WTC11 (cell line): ENCODE data around the gene TRNAU1AP.

ENCODE experiments used
- CREM ChIP-seq: sonication (generic); formaldehyde crosslinking; IDR thresholded peaks from 2 replicates; pipeline ENCODE4 v1.8.1; 2022; ENCODE audit warnings: mild to moderate bottlenecking, missing genetic modification reagents, moderate library complexity
- CTCF ChIP-seq: fragments of 200-600 bp; IDR thresholded peaks from 2 replicates; pipeline ENCODE4 v1.8.0; 2022; ENCODE audit warnings: antibody characterized with exemption
- ETV6 ChIP-seq: sonication (generic); formaldehyde crosslinking; IDR thresholded peaks from 2 replicates; pipeline ENCODE4 v1.8.1; 2022; ENCODE audit warnings: mild to moderate bottlenecking, missing genetic modification reagents
- FOXJ3 ChIP-seq: sonication (generic); formaldehyde crosslinking; IDR thresholded peaks from 2 replicates; pipeline ENCODE4 v1.9.0; 2021; ENCODE audit warnings: missing genetic modification reagents, mild to moderate bottlenecking, borderline replicate concordance
- GABPB1 ChIP-seq: sonication (generic); formaldehyde crosslinking; IDR thresholded peaks from 2 replicates; pipeline ENCODE4 v1.8.1; 2023; ENCODE audit warnings: mild to moderate bottlenecking, missing genetic modification reagents
- GRHL2 ChIP-seq: fragments of 250-450 bp; sonication (Bioruptor Pico); IDR thresholded peaks from 2 replicates; pipeline ENCODE4 v1.8.0; 2022; ENCODE audit warnings: mild to moderate bottlenecking, moderate library complexity; ENCODE audit not compliant: insufficient replicate concordance, severe bottlenecking
- IRF1 ChIP-seq: sonication (generic); formaldehyde crosslinking; IDR thresholded peaks from 2 replicates; pipeline ENCODE4 v1.8.0; 2023; ENCODE audit warnings: missing genetic modification reagents
- KAT7 ChIP-seq: sonication (generic); formaldehyde crosslinking; IDR thresholded peaks from 2 replicates; pipeline ENCODE4 v1.8.1; 2023; ENCODE audit warnings: missing genetic modification reagents, mild to moderate bottlenecking, borderline replicate concordance
- MXD4 ChIP-seq: fragments of 250-450 bp; sonication (Bioruptor Pico); IDR thresholded peaks from 2 replicates; pipeline ENCODE4 v1.8.0; 2021; ENCODE audit warnings: mild to moderate bottlenecking, moderate library complexity, borderline replicate concordance
- ZNF121 ChIP-seq: sonication (generic); formaldehyde crosslinking; IDR thresholded peaks from 2 replicates; pipeline ENCODE4 v1.8.0; 2023; ENCODE audit warnings: missing genetic modification reagents
- ZNF281 ChIP-seq: sonication (generic); formaldehyde crosslinking; IDR thresholded peaks from 2 replicates; pipeline ENCODE4 v1.8.0; 2023; ENCODE audit warnings: mild to moderate bottlenecking, missing genetic modification reagents
- ZNF317 ChIP-seq: sonication (generic); formaldehyde crosslinking; IDR thresholded peaks from 2 replicates; pipeline ENCODE4 v1.8.1; 2023; ENCODE audit warnings: low read depth, mild to moderate bottlenecking, moderate library complexity, missing genetic modification reagents, borderline replicate concordance
- TF ChIP-seq, protein P1 (sequence below): sonication (generic); formaldehyde crosslinking; conservative IDR thresholded peaks from 2 replicates; pipeline ENCODE4 v1.8.1; 2022; ENCODE audit warnings: mild to moderate bottlenecking, missing genetic modification reagents
- TF ChIP-seq, protein P2 (sequence below): fragments of 250-450 bp; sonication (Bioruptor Pico); IDR thresholded peaks from 2 replicates; pipeline ENCODE4 v1.8.0; 2021; ENCODE audit warnings: mild to moderate bottlenecking

GRCh38 chr1:28592321-28593071 lies 39.6 kb downstream of the TRNAU1AP start:
- TF ChIP-seq CTCF, result no peak
- no peak for TF ChIP-seq ZNF281 (CRISPR knock-in tag)
- TF ChIP-seq FOXJ3 (CRISPR knock-in tag), result no peak
- TF ChIP-seq ETV6 (CRISPR knock-in tag), result no peak
- TF ChIP-seq GABPB1, result no peak
- TF ChIP-seq IRF1 (CRISPR knock-in tag), result no peak
- TF ChIP-seq KAT7 (CRISPR knock-in tag), result no peak
- TF ChIP-seq GRHL2 (CRISPR knock-in tag), result no peak
- TF ChIP-seq ZNF121 (CRISPR knock-in tag), result no peak
- TF ChIP-seq, protein P1, sequence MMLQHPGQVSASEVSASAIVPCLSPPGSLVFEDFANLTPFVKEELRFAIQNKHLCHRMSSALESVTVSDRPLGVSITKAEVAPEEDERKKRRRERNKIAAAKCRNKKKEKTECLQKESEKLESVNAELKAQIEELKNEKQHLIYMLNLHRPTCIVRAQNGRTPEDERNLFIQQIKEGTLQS (CRISPR knock-in tag), result no peak
- no peak for TF ChIP-seq ZNF317 (CRISPR knock-in tag)
- no peak for TF ChIP-seq CREM (CRISPR knock-in tag)
- TF ChIP-seq, protein P2, sequence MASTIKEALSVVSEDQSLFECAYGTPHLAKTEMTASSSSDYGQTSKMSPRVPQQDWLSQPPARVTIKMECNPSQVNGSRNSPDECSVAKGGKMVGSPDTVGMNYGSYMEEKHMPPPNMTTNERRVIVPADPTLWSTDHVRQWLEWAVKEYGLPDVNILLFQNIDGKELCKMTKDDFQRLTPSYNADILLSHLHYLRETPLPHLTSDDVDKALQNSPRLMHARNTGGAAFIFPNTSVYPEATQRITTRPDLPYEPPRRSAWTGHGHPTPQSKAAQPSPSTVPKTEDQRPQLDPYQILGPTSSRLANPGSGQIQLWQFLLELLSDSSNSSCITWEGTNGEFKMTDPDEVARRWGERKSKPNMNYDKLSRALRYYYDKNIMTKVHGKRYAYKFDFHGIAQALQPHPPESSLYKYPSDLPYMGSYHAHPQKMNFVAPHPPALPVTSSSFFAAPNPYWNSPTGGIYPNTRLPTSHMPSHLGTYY, result no peak
- TF ChIP-seq MXD4 (CRISPR knock-in tag), result no peak
